Measurements from ENCODE around the gene PRPSAP2. TPM values are rescaled to one million over a fixed set of nuclear protein-coding genes. Genes with fewer than 3 reads are reported as not detected.

Gene PRPSAP2
- total RNA-seq, 2 experiments from 2014 or later: 63.0 to 63.7 TPM

DNA sequence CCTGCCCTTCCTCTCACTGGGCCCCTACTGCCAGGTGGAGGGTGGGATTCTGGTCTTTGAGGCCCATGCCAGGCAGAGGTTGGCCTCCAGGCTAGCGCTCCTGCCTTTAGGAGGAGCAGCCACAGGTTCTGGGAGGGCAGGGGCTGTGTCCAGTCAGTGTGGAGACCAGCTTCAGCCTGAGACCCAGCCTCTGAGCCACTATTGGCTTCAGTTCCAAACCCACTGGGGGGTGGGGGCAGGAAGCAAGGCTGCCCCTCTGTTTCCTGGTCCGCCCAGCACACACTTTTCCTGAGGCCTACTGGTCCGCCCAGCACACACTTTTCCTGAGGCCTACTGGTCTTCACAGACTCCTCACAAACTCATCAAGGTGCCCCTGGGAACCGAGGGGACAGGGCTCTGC lies 110.4 kb downstream of the PRPSAP2 start:
- TF ChIP-seq, protein P1, sequence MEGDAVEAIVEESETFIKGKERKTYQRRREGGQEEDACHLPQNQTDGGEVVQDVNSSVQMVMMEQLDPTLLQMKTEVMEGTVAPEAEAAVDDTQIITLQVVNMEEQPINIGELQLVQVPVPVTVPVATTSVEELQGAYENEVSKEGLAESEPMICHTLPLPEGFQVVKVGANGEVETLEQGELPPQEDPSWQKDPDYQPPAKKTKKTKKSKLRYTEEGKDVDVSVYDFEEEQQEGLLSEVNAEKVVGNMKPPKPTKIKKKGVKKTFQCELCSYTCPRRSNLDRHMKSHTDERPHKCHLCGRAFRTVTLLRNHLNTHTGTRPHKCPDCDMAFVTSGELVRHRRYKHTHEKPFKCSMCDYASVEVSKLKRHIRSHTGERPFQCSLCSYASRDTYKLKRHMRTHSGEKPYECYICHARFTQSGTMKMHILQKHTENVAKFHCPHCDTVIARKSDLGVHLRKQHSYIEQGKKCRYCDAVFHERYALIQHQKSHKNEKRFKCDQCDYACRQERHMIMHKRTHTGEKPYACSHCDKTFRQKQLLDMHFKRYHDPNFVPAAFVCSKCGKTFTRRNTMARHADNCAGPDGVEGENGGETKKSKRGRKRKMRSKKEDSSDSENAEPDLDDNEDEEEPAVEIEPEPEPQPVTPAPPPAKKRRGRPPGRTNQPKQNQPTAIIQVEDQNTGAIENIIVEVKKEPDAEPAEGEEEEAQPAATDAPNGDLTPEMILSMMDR (IDR thresholded peaks at IDR 0.05): no peak
- Mint-ChIP-seq H3K36me3 (ENCODE audit: low read depth) (no peaks in the 10 kb centered on the region), H3K27ac (no peak overlapping the region), H3K4me1 (ENCODE audit: low read depth) (peaks cover 7% of the 10 kb centered on the region), H3K27me3 (no peaks in the 10 kb centered on the region), H3K4me3 (no peak overlapping the region), H3K9me3 (no peaks in the 10 kb centered on the region)
- ChIA-PET CTCF (interaction anchor here (1.9 kb wide), 1 partner anchor 8 kb away, joined by 8 read pairs; no protein-coding TSS in a partner anchor), POLR2A (interaction anchor here (1.4 kb wide), 1 partner anchor 53 kb away, joined by 3 read pairs; no protein-coding TSS in a partner anchor)
- ATAC-seq (no peak), DNase-seq (no peak)
- intact Hi-C loops (cut with micrococcal nuclease): no loop called here

DNA sequence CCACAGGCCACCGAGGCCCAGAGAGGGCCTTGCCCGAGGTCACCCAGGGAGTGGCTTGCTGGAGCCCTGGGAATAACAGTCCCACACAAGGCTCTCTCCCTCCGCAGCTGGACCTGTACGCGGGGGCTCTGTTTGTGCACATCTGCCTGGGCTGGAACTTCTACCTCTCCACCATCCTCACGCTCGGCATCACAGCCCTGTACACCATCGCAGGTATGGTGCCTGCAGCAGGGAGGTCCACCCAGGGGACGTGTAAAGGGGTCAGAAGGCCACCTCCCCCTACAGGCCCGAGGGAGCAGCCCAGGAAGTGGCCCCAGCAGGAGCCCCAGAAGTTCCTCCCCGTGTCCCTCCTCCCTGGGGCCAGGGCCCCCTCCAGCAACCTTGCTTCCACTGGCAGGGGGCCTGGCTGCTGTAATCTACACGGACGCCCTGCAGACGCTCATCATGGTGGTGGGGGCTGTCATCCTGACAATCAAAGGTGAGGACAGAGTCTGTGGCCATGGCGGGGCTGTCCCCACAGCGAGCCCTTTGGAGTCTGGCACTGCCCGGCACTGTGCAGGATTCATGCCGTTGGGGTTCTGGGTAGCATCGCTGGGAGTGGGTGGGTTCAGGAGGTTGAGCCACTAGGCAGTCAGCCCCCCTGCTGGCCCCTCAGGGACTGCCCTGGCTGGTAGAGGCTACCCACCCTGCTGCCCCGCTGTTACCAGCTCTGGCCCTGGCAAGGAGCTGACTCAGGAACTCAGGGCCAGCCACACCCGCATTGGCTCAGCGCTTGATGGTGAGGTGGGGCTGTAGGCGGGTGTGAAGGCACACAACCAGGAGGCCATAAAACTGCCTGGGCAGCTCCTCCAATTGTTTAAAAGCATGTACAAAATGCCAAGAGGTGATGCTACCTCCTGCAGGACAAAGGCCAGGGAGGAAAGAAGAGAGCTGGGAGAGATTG lies 111.3 kb downstream of the PRPSAP2 start:
- CTCF ChIA-PET: interaction anchor here (1.1 to 1.9 kb wide), 2 partner anchors 8 to 16 kb away, joined by 3 to 8 read pairs; no protein-coding TSS in a partner anchor

DNA sequence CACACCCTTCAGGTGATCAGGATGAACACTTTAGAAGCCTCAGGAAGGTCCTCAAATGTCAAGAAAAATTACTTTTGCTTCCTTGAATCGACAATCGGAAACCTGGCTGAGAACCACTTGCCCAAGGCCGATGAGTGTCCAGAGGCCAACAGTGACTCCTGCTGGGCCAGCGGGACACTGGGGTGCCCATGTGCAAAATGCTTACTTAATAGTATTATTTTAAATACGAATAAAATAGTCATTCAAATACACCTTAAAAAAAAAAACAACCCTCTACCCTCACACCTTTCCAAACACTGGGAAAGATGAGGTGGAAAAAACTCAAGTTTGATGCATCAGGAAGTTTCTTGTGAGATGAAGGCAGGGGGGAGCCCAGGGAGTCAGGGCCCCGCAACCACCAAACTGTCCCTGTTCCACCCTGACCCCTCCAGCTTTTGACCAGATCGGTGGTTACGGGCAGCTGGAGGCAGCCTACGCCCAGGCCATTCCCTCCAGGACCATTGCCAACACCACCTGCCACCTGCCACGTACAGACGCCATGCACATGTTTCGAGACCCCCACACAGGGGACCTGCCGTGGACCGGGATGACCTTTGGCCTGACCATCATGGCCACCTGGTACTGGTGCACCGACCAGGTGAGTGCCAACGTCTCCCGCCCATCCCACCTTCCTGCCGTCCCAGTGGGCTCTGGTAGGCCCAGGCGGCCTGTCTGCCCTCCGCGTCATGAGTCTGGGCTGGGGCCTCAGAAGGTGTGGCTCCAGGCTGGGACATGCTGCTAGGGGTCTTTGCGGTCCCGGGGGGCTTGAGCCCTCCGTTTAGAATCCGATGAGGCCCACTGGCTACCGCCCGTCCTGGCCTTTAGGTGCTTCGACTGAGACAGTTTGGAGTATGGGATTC lies 112.9 kb downstream of the PRPSAP2 start:
- ATAC-seq (no peak), DNase-seq (no peak)
- H3K27ac Mint-ChIP-seq: no peak overlapping the region
- ChIA-PET CTCF (interaction anchor here (1.1 kb wide), 1 partner anchor 15 kb away, joined by 3 read pairs; no protein-coding TSS in a partner anchor), POLR2A (no interaction called here)
- TF ChIP-seq, protein P1 (IDR thresholded peaks at IDR 0.05): no peak
- H3K27me3 Mint-ChIP-seq: no peaks in the 10 kb centered on the region
- intact Hi-C loops (cut with micrococcal nuclease): no loop called here
- H3K4me3 Mint-ChIP-seq: no peak overlapping the region
- no peaks in the 10 kb centered on the region for H3K9me3 Mint-ChIP-seq
- no peaks in the 10 kb centered on the region for H3K36me3 Mint-ChIP-seq (ENCODE audit: low read depth)
- peaks cover 18% of the 10 kb centered on the region for H3K4me1 Mint-ChIP-seq (ENCODE audit: low read depth)

More for the DNA sequence above, 111.3 kb downstream of the PRPSAP2 start:
- TF ChIP-seq, protein P1 (IDR thresholded peaks at IDR 0.05): no peak
- ATAC-seq (peak; percentile 26), DNase-seq (peak; percentile 30)
- no peaks in the 10 kb centered on the region for H3K27me3 Mint-ChIP-seq
- intact Hi-C loops (cut with micrococcal nuclease): no loop called here
- POLR2A ChIA-PET: interaction anchor here (1.4 kb wide), 1 partner anchor 54 kb away, joined by 3 read pairs; no protein-coding TSS in a partner anchor
- no peak overlapping the region for H3K4me3 Mint-ChIP-seq
- no peaks in the 10 kb centered on the region for H3K36me3 Mint-ChIP-seq (ENCODE audit: low read depth)
- no peak overlapping the region for H3K27ac Mint-ChIP-seq
- H3K4me1 Mint-ChIP-seq (ENCODE audit: low read depth): peaks cover 8% of the 10 kb centered on the region
- H3K9me3 Mint-ChIP-seq: no peaks in the 10 kb centered on the region

DNA sequence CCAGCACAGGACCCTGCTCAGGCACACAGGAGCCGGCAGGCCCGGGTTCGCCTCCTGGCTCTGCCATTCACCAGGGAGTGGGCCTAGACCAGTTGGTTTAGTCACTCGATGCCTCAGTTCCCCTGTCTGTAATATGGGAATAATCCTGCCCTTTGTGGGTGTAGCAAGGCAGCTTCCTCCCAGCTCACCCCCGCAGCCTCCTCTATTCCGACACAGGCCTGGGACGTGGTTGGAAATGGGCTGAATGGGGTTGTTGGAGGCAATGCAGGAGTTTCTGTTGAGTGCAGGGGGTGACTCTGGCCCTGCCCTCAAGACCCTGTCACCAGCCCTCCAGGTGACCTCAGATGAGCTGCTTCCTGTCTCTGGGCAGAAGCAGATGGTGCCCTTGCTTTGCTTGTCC lies 113.9 kb downstream of the PRPSAP2 start:
- ChIA-PET POLR2A (no interaction called here), CTCF (interaction anchor here (0.6 kb wide), 1 partner anchor 33 kb away, joined by 3 read pairs; no protein-coding TSS in a partner anchor)
- DNase-seq: no peak
- intact Hi-C loops (cut with micrococcal nuclease): no loop called here
- Mint-ChIP-seq H3K9me3 (no peaks in the 10 kb centered on the region), H3K27me3 (no peaks in the 10 kb centered on the region), H3K27ac (no peak overlapping the region), H3K4me3 (no peak overlapping the region), H3K36me3 (ENCODE audit: low read depth) (no peaks in the 10 kb centered on the region), H3K4me1 (ENCODE audit: low read depth) (peaks cover 18% of the 10 kb centered on the region)
- TF ChIP-seq, protein P1 (IDR thresholded peaks at IDR 0.05): no peak
- ATAC-seq: no peak

All from activated CD8-positive, alpha-beta T cell treated with anti-CD3 and anti-CD28 coated beads for 36 hours (primary cell).